Spleen (tissue), 7 donors: Measurements from ENCODE around the gene RPRD1A.

Experiments used
- CTCF ChIP-seq, 11 experiments: fragments of 200-600 bp in 7 of 11; fragments of 450-650 bp in 4 of 11; sonication (generic) in 4 of 11; IDR thresholded peaks in 8 of 11; conservative IDR thresholded peaks in 3 of 11; 1 replicate in 7 of 11; 2 replicates in 4 of 11; pipeline versions ENCODE4 v1.4.0 to v1.8.0; 2016 to 2021; ENCODE audit warnings: antibody characterized with exemption in 11 of 11, inconsistent platforms in 4 of 11, mild to moderate bottlenecking in 1 of 11
- POLR2A ChIP-seq, 3 donors: fragments of 450-650 bp; IDR thresholded peaks; one replicate each; pipeline ENCODE4 v1.5.1; 2017; ENCODE audit warnings: antibody characterized with exemption in 3 of 3, mild to moderate bottlenecking in 1 of 3
- POLR2AphosphoS5 ChIP-seq, 3 donors: sonication (generic); formaldehyde crosslinking; IDR thresholded peaks; one replicate each; pipeline ENCODE4 v1.5.1; 2017; ENCODE audit warnings: antibody characterized with exemption in 3 of 3
- donor health status: DM: no; HTN: no; CAD: no; lungs with moderate emphysema.
- donor health status: DM: no; HTN: no; CAD: no.
- donor health status: DM: no; HTN: no; CAD: no.

DNA sequence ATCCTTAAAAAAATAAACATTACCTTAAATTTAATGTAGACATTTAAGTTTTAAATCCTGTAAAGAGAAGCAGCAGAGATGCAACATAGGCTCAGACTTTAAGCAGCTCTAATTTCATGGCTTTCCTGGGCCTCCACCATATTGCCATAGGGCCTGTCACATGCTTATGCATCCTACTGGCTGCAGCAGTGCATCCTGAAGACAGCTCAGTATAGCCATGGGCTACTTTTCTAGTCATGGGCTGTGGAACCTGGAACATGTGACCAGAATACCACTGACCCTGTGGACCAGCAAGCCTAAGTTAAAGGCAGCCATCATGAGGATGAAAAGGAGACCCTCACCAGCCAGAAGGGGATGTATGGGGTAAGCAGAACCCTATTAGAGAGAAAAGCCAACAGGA is 84.2 kb downstream of the RPRD1A start:
- no peak for TF ChIP-seq CTCF (IDR thresholded peaks at IDR 0.05 in 8 of 11, conservative IDR thresholded peaks at IDR 0.05 in 3 of 11)
- TF ChIP-seq POLR2A (IDR thresholded peaks at IDR 0.05), result no peak
- TF ChIP-seq POLR2AphosphoS5 (IDR thresholded peaks at IDR 0.05), result peak in 1 of 3 donors; percentile 34
